Hematopoietic multipotent progenitor cell (in vitro differentiated cells): ENCODE results near the gene GRAMD2A. TPM values are rescaled to one million over a fixed set of nuclear protein-coding genes. Genes with fewer than 3 reads are reported as not detected.
A peak's percentile ranks its signal among the peaks of the same experiment; 100 is the strongest.

Source experiments
- DNase-seq, 3 donors: peaks; one replicate each; pipeline ENCODE4 v3.0.0-alpha.2; 2011 to 2015; ENCODE audit warnings: low read depth in 2 of 3, low spot score in 2 of 3
- total RNA-seq: library from RNA; depleted of rRNA; stranded (reverse); fragments of >200 nt; gene quantifications from one replicate; pipeline ENCODE4 v1.2.3, GENCODE V29; 2012

Gene GRAMD2A
- total RNA-seq = 0.27 TPM

GRCh38 chr15:72197460-72198355, at the start of gene GRAMD2A:
GRAMD2A (minus strand) TSS chr15:72197787.
- peak in 1 of 3 donors; percentile 18 for DNase-seq

- DNase-seq = no peak
Measured at GRCh38 chr15:72242775-72243370, 45.3 kb upstream of the GRAMD2A start.

- DNase-seq = no peak
Measured at GRCh38 chr15:72239652-72240051, 42.1 kb upstream of the GRAMD2A start.

- no peak for DNase-seq
Measured at GRCh38 chr15:72238586-72238985, 41.0 kb upstream of the GRAMD2A start.

GRCh38 chr15:72237853-72238224, 40.3 kb upstream of the GRAMD2A start:
- no peak for DNase-seq

GRCh38 chr15:72237029-72237852, 39.7 kb upstream of the GRAMD2A start:
- DNase-seq = peak in 2 of 3 donors; percentile 89 to 90

GRCh38 chr15:72236381-72237003, 38.9 kb upstream of the GRAMD2A start:
- no peak for DNase-seq

- DNase-seq = no peak
Measured at GRCh38 chr15:72235298-72235697, 37.7 kb upstream of the GRAMD2A start.

GRCh38 chr15:72233769-72234168, 36.2 kb upstream of the GRAMD2A start:
- DNase-seq = no peak

- DNase-seq = peak; percentile 38 to 76 (median 74)
Measured at GRCh38 chr15:72231833-72232478, 34.4 kb upstream of the GRAMD2A start.

- peak; percentile 83 to 95 (median 92) for DNase-seq
Measured at GRCh38 chr15:72231066-72231832, 33.7 kb upstream of the GRAMD2A start, which contains the start of gene PKM. PKM (minus strand) TSS chr15:72231190; CDS start chr15:72219097, 12,093 bp downstream.

- DNase-seq = peak in 2 of 3 donors; percentile 74 to 78
Measured at GRCh38 chr15:72230197-72231065, 32.8 kb upstream of the GRAMD2A start.

GRCh38 chr15:72229947-72230196, 32.3 kb upstream of the GRAMD2A start:
- DNase-seq = peak in 1 of 3 donors; percentile 9

- DNase-seq = peak in 1 of 3 donors; percentile 37
Measured at GRCh38 chr15:72229076-72229946, 31.7 kb upstream of the GRAMD2A start.

- DNase-seq = peak in 1 of 3 donors; percentile 34
Measured at GRCh38 chr15:72227720-72228119, 30.1 kb upstream of the GRAMD2A start.

- DNase-seq = no peak
Measured at GRCh38 chr15:72227192-72227586, 29.6 kb upstream of the GRAMD2A start.

GRCh38 chr15:72223278-72223677, 25.7 kb upstream of the GRAMD2A start:
- DNase-seq = no peak

- no peak for DNase-seq
Measured at GRCh38 chr15:72222393-72222792, 24.8 kb upstream of the GRAMD2A start.
